Measurements from ENCODE around the gene SF3A1. TPM values are rescaled to one million over a fixed set of nuclear protein-coding genes. Genes with fewer than 3 reads are reported as not detected.

The SF3A1 gene
- polyA plus RNA-seq, 1 donor from 2014 or later = 14.4 TPM

- no peaks in the 10 kb centered on the region for H3K9me3 ChIP-seq (ENCODE audit: low read length)
- no peak overlapping the region for H3K27ac ChIP-seq (ENCODE audit: low read length)
- no peaks in the 10 kb centered on the region for H3K9me2 ChIP-seq (ENCODE audit: insufficient read depth, low read length)
- no peak overlapping the region for H2AFZ ChIP-seq (ENCODE audit: low read depth, low read length)
- peaks cover 14% of the 10 kb centered on the region for H3K36me3 ChIP-seq (ENCODE audit: insufficient read depth, low read length)
- H3K27me3 ChIP-seq (ENCODE audit: insufficient read depth, low read depth, low read length) = no peaks in the 10 kb centered on the region
- no peaks in the 10 kb centered on the region for H4K20me1 ChIP-seq (ENCODE audit: insufficient read depth)
- no peak for TF ChIP-seq POLR2AphosphoS5 (IDR thresholded peaks at IDR 0.05)
- TF ChIP-seq EP300 (conservative IDR thresholded peaks at IDR 0.05; ENCODE audit: poor library complexity, severe bottlenecking) = no peak
- no peak for TF ChIP-seq SMC3 (conservative IDR thresholded peaks at IDR 0.05; ENCODE audit: poor library complexity)
- H3K4me3 ChIP-seq (ENCODE audit: low read length) = no peak overlapping the region
- H3K4me2 ChIP-seq (ENCODE audit: low read length) = no peak overlapping the region
- H3K9ac ChIP-seq (ENCODE audit: low read length) = no peak overlapping the region
- no peaks in the 10 kb centered on the region for H3F3A ChIP-seq (ENCODE audit: insufficient read depth, low read length, poor library complexity, severe bottlenecking)
- H3K79me2 ChIP-seq (replicated peaks; ENCODE audit: insufficient read depth, low read length) = peaks cover 19% of the 10 kb centered on the region
Measured at GRCh38 chr22:30347255-30347892, 9.3 kb downstream of the SF3A1 start.

GRCh38 chr22:30344447-30345200 is 12.1 kb downstream of the SF3A1 start:
- H3K36me3 ChIP-seq (ENCODE audit: insufficient read depth, low read length) = peaks cover 17% of the 10 kb centered on the region
- no peak overlapping the region for H3K4me2 ChIP-seq (ENCODE audit: low read length)
- H3K27ac ChIP-seq (ENCODE audit: low read length) = no peak overlapping the region
- H3K9me2 ChIP-seq (ENCODE audit: insufficient read depth, low read length) = no peaks in the 10 kb centered on the region
- H3K4me3 ChIP-seq (ENCODE audit: low read length) = no peak overlapping the region
- no peak for TF ChIP-seq EP300 (conservative IDR thresholded peaks at IDR 0.05; ENCODE audit: poor library complexity, severe bottlenecking)
- no peak for TF ChIP-seq MXI1 (conservative IDR thresholded peaks at IDR 0.05; ENCODE audit: poor library complexity, severe bottlenecking)
- no peak for TF ChIP-seq SMC3 (conservative IDR thresholded peaks at IDR 0.05; ENCODE audit: poor library complexity)
- TF ChIP-seq POLR2AphosphoS5 (IDR thresholded peaks at IDR 0.05) = no peak
- no peak for TF ChIP-seq RAD21 (conservative IDR thresholded peaks at IDR 0.05)
- TF ChIP-seq EZH2 (IDR thresholded peaks at IDR 0.05; ENCODE audit: borderline replicate concordance, insufficient read depth, low read length, poor library complexity, severe bottlenecking) = no peak
- no peak for TF ChIP-seq TAF1 (IDR thresholded peaks at IDR 0.05; ENCODE audit: low read depth)
- no peak for TF ChIP-seq REST (IDR thresholded peaks at IDR 0.05; ENCODE audit: borderline replicate concordance)
- no peak for TF ChIP-seq CTCF (IDR thresholded peaks at IDR 0.05; ENCODE audit: poor library complexity, severe bottlenecking)
- H3K9me3 ChIP-seq (ENCODE audit: low read length) = no peaks in the 10 kb centered on the region
- no peaks in the 10 kb centered on the region for H3K27me3 ChIP-seq (ENCODE audit: insufficient read depth, low read depth, low read length)
- no peaks in the 10 kb centered on the region for H4K20me1 ChIP-seq (ENCODE audit: insufficient read depth)
- peaks cover 10% of the 10 kb centered on the region for H3K79me2 ChIP-seq (replicated peaks; ENCODE audit: insufficient read depth, low read length)
- no peaks in the 10 kb centered on the region for H3F3A ChIP-seq (ENCODE audit: insufficient read depth, low read length, poor library complexity, severe bottlenecking)
- H3K9ac ChIP-seq (ENCODE audit: low read length) = no peak overlapping the region
- H2AFZ ChIP-seq (ENCODE audit: low read depth, low read length) = no peak overlapping the region
